Hepatocyte (in vitro differentiated cells): ENCODE measurements around the gene PLSCR5. TPM values are rescaled to one million over a fixed set of nuclear protein-coding genes. Genes with fewer than 3 reads are reported as not detected.

Source experiments
- DNase-seq: peaks from one replicate; pipeline ENCODE4 v3.0.0-alpha.2; 2016; ENCODE audit warnings: low spot score
- H2AFZ ChIP-seq: fragments of 200-600 bp; sonication (generic); 2 replicates; pipeline ENCODE4 v1.6.0; 2016; ENCODE audit warnings: antibody characterized with exemption, mild to moderate bottlenecking
- H3K27ac ChIP-seq: fragments of 200-600 bp; sonication (generic); 2 replicates; pipeline ENCODE4 v1.5.1; 2016; ENCODE audit warnings: mild to moderate bottlenecking
- H3K27me3 ChIP-seq: fragments of 200-600 bp; sonication (generic); 2 replicates; pipeline ENCODE4 v1.6.1; 2016
- H3K36me3 ChIP-seq: fragments of 200-600 bp; sonication (generic); replicated peaks from 2 replicates; pipeline ENCODE4 v1.5.1; 2016; ENCODE audit warnings: low read depth; ENCODE audit not compliant: insufficient read depth
- H3K4me1 ChIP-seq: fragments of 200-600 bp; sonication (generic); 2 replicates; pipeline ENCODE4 v1.5.1; 2016; ENCODE audit warnings: mild to moderate bottlenecking, moderate library complexity; ENCODE audit not compliant: insufficient read depth
- H3K4me2 ChIP-seq: fragments of 200-600 bp; sonication (generic); 2 replicates; pipeline ENCODE4 v1.6.0; 2016
- H3K4me3 ChIP-seq: fragments of 200-600 bp; sonication (generic); 2 replicates; pipeline ENCODE4 v1.5.1; 2016; ENCODE audit warnings: mild to moderate bottlenecking
- H3K79me2 ChIP-seq: fragments of 200-600 bp; sonication (generic); 2 replicates; pipeline ENCODE4 v1.6.0; 2017; ENCODE audit warnings: mild to moderate bottlenecking
- H3K9me2 ChIP-seq: fragments of 200-600 bp; sonication (generic); replicated peaks from 2 replicates; pipeline ENCODE4 v1.6.0; 2017; ENCODE audit warnings: mild to moderate bottlenecking; ENCODE audit not compliant: insufficient read depth
- H3K9me3 ChIP-seq: fragments of 200-600 bp; sonication (generic); 2 replicates; pipeline ENCODE4 v1.5.1; 2016; ENCODE audit warnings: low read depth, mild to moderate bottlenecking
- H4K20me1 ChIP-seq: fragments of 200-600 bp; sonication (generic); 2 replicates; pipeline ENCODE4 v1.6.0; 2016; ENCODE audit warnings: mild to moderate bottlenecking; ENCODE audit not compliant: insufficient read depth, poor library complexity, severe bottlenecking
- CTCF ChIP-seq: fragments of 200-600 bp; sonication (generic); IDR thresholded peaks from 2 replicates; pipeline ENCODE4 v1.5.1; 2016; ENCODE audit warnings: antibody characterized with exemption, mild to moderate bottlenecking; ENCODE audit not compliant: poor library complexity
- EZH2 ChIP-seq: fragments of 200-600 bp; sonication (generic); IDR thresholded peaks from 2 replicates; pipeline ENCODE4 v1.6.1; 2016; ENCODE audit warnings: antibody characterized with exemption, mild to moderate bottlenecking, borderline replicate concordance
- EZH2phosphoT487 ChIP-seq: fragments of 200-600 bp; sonication (generic); IDR thresholded peaks from one replicate; pipeline ENCODE4 v1.6.1; 2018; ENCODE audit warnings: antibody characterized with exemption, mild to moderate bottlenecking, low read depth, moderate library complexity; ENCODE audit not compliant: unreplicated experiment, severe bottlenecking
- WGBS: methylation state at CpG from one replicate; pipeline ENCODE4 v1.1.6; 2016; ENCODE audit warnings: low lambda C conversion rate; ENCODE audit errors: missing lambda C conversion rate; 5-methylcytosine and 5-hydroxymethylcytosine counted together
- polyA plus RNA-seq: library from polyadenylated mRNA; unstranded; fragments of >200 nt; fragmentation: Nextera tagmentation; extraction: Ambion mirVana; gene quantifications from 2 replicates; pipeline ENCODE4 v1.2.1, GENCODE V29; 2016
- total RNA-seq: library from RNA; depleted of rRNA; stranded (reverse); fragments of >200 nt; gene quantifications from 2 replicates; pipeline ENCODE4 v1.2.3, GENCODE V29; 2014

Gene PLSCR5
- total and polyA plus RNA-seq, 2 experiments from 2014 or later, result 2.0 to 3.0 TPM

- no peak for TF ChIP-seq EZH2
- Histone ChIP-seq H3K4me1 (no peaks in the 10 kb centered on the region), H3K4me2 (no peak overlapping the region), H3K79me2 (no peaks in the 10 kb centered on the region), H3K36me3 (no peaks in the 10 kb centered on the region), H3K27ac (no peak overlapping the region), H4K20me1 (no peaks in the 10 kb centered on the region), H2AFZ (no peak overlapping the region), H3K4me3 (no peak overlapping the region), H3K27me3 (no peaks in the 10 kb centered on the region), H3K9me3 (no peaks in the 10 kb centered on the region), H3K9me2 (no peaks in the 10 kb centered on the region)
- DNase-seq, result no peak
- WGBS, result 75% methylated on average over 2 of the region's 2 CpGs
These were observed 44.5 kb downstream of the PLSCR5 start for GRCh38 chr3:146560678-146561077.

GRCh38 chr3:146559388-146559787, 45.8 kb downstream of the PLSCR5 start:
- Histone ChIP-seq H3K79me2 (no peaks in the 10 kb centered on the region), H3K4me3 (no peak overlapping the region), H3K4me2 (no peak overlapping the region), H3K36me3 (no peaks in the 10 kb centered on the region), H4K20me1 (no peaks in the 10 kb centered on the region), H3K27ac (no peak overlapping the region), H3K9me3 (no peaks in the 10 kb centered on the region), H3K9me2 (no peaks in the 10 kb centered on the region), H3K27me3 (no peaks in the 10 kb centered on the region), H3K4me1 (no peaks in the 10 kb centered on the region), H2AFZ (no peak overlapping the region)
- DNase-seq, result no peak
- WGBS, result 98% methylated on average over 3 of the region's 3 CpGs
- TF ChIP-seq EZH2 (no peak), EZH2phosphoT487 (no peak), CTCF (no peak)

- no peaks in the 10 kb centered on the region for H3K79me2 ChIP-seq
These were observed 46.4 kb downstream of the PLSCR5 start for GRCh38 chr3:146558781-146559180.

GRCh38 chr3:146557745-146558144, 47.4 kb downstream of the PLSCR5 start:
- no peak for DNase-seq
- no peaks in the 10 kb centered on the region for H3K9me2 ChIP-seq

More at GRCh38 chr3:146558781-146559180, 46.4 kb downstream of the PLSCR5 start:
- Histone ChIP-seq H3K9me2 (no peaks in the 10 kb centered on the region), H3K4me3 (no peak overlapping the region), H4K20me1 (no peaks in the 10 kb centered on the region), H3K36me3 (no peaks in the 10 kb centered on the region), H3K4me2 (no peak overlapping the region), H3K27ac (no peak overlapping the region), H2AFZ (no peak overlapping the region), H3K4me1 (no peaks in the 10 kb centered on the region), H3K27me3 (no peaks in the 10 kb centered on the region), H3K9me3 (no peaks in the 10 kb centered on the region)
- TF ChIP-seq EZH2phosphoT487, result no peak
- TF ChIP-seq CTCF, result no peak
- no peak for TF ChIP-seq EZH2
- DNase-seq, result no peak
- 100% methylated on average over 2 of the region's 2 CpGs for WGBS

More at GRCh38 chr3:146557745-146558144, 47.4 kb downstream of the PLSCR5 start:
- TF ChIP-seq CTCF, result no peak
- 94% methylated on average over 4 of the region's 4 CpGs for WGBS
- no peak overlapping the region for H3K4me3 ChIP-seq
- H3K36me3 ChIP-seq, result no peaks in the 10 kb centered on the region
- H3K9me3 ChIP-seq, result no peaks in the 10 kb centered on the region
- H4K20me1 ChIP-seq, result no peaks in the 10 kb centered on the region
- no peak overlapping the region for H3K4me2 ChIP-seq
- no peaks in the 10 kb centered on the region for H3K4me1 ChIP-seq
- no peaks in the 10 kb centered on the region for H3K79me2 ChIP-seq
- no peak overlapping the region for H2AFZ ChIP-seq
- no peak overlapping the region for H3K27ac ChIP-seq
- H3K27me3 ChIP-seq, result no peaks in the 10 kb centered on the region
